Fibroblast of gingiva (primary cell): ENCODE measurements around the gene PRPF38A.

Source experiments
- DNase-seq: peaks from one replicate; pipeline ENCODE4 v3.0.0-alpha.2; 2011; ENCODE audit warnings: low read depth

Gene PRPF38A

DNA sequence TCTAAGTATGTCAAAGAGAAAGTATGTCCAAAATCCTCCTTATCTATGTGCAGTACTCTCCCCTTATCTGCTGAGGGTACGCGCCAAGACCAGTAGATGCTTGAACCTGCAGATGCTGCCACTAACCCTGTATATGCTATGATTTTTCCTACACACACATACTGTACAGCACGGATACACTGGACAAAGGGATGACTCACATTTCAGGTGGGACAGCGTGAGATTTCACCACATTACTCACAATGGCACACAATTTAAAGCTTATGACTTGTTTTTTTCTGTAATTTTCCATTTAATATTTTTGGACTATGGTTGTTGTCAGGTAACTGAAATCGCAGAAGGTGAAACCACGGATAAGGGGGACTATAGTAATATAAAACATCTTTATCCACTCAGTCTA lies 4.3 kb upstream of the PRPF38A start:
- DNase-seq, result no peak

GRCh38 chr1:52402860-52403240 lies 1.6 kb upstream of the PRPF38A start:
- no peak for DNase-seq

- peak; percentile 72 for DNase-seq
These were observed 761 bp upstream of the PRPF38A start for GRCh38 chr1:52403566-52404115.

GRCh38 chr1:52404975-52405338 lies 555 bp downstream of the PRPF38A start:
- DNase-seq, result no peak

- peak; percentile 3 for DNase-seq
These were observed 9.1 kb downstream of the PRPF38A start for GRCh38 chr1:52413410-52413989.

DNA sequence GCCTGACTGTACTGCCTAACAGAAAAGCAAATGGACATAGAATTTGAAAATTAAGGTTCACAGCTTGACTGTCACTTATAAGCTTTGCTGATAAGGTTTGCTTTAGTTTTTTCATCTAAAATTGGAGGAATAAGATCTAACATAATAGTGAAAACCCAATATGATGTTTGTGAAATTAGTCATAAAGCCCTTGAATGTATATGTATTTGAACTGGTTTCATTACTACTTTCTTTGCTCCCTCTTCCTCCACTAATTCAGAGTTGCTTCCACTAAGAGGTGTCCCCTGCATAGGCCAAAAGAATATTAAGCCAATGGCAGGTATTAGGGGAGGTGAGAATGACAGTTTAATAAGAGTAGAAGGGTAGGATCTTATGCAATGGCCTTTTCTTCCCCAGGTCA lies 10.5 kb downstream of the PRPF38A start:
- no peak for DNase-seq

DNA sequence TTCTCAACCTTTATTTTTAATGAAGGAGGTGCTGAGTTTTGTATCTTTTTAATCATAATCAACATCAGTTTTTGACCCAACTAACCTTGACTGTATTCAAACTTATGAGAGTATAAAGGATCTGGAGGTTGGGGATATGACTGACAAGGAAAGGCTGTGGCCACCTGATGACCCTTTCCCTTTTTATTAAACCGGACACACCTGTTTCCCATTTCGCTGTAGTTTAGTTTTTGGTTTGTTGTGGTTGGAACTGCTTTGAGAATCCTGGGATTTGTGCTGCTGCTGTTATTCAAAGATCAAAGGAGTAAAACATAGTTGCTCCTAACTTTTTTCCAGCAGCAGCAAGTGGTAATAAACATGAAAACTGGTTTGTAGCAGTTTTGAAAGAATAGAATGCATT lies 12.4 kb downstream of the PRPF38A start:
- DNase-seq, result no peak

DNA sequence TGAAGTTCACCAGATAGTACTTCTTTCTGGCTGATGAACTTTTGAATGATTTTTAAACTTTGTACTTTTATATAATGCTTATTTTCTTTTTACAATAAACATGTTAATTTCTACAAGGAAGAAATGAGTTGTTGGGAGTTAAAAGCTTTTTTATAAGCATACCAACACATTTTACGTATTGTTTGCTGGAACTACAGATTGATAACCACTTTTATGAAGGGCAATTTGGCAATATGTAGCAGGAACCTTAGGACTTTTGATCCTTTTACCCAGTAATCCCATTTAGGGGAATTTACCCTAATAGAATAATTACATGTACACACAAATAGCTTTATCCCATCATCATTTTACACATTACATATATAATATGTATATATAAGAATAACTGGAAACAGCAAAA lies 16.3 kb downstream of the PRPF38A start:
- no peak for DNase-seq

DNA sequence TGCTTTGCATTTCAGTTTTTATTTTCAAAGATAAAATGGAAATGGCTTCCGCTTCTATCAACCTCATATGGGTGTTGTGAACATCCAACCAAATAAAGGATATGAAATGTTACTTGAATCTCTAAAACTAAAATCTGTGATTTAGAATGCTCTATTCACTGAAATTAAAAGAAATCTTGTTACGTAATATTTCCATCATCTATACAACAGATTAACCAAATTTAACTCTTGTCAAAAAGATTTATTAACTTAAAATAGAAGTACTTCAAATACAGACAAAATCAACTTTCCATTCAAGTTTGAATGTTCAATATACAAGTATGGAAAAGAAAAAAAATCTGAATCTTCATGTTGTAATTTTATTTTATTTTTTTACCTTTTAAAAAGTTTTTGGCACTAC lies 18.7 kb downstream of the PRPF38A start:
- DNase-seq, result no peak

GRCh38 chr1:52423771-52424170 lies 19.4 kb downstream of the PRPF38A start:
- no peak for DNase-seq

- no peak for DNase-seq
These were observed 19.8 kb downstream of the PRPF38A start for GRCh38 chr1:52424231-52424636.

DNA sequence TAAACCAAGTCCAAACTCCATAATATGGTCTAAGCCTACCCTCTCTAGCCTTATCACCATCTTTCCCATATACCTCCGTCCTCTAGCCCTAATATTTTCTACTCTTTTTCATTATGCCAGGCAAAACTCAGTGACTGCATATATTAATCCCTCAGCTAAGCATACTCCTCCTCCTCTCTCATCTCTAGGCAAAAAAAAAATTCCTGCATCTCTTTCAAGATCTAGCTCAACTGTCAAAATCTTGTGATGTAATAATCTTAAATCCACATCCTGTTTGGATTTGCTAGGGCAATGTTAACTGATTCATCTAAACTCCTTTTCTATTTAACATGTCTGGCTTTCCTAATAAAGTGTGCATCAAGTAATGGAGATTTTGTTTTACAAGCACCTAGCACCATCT lies 20.4 kb downstream of the PRPF38A start:
- no peak for DNase-seq

DNA sequence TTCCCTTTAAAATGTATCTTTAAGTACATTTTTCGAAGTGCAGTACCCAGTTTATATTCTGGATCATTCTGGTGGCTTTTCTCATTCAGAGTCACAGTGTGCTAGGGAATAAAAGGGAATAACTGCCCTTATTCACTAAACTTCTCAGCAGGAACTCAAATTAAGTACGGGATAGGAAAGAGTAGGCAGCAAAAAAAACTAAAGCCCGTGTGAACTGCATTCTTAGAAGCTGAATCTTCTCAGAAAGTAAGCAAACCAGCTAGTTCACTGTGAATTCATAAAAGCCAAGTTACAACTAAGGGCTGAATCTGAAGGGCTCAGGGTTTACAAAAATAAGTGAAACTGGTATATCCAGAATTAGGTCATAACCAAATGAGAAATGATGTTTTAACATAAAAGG lies 22.0 kb downstream of the PRPF38A start:
- DNase-seq, result no peak

DNA sequence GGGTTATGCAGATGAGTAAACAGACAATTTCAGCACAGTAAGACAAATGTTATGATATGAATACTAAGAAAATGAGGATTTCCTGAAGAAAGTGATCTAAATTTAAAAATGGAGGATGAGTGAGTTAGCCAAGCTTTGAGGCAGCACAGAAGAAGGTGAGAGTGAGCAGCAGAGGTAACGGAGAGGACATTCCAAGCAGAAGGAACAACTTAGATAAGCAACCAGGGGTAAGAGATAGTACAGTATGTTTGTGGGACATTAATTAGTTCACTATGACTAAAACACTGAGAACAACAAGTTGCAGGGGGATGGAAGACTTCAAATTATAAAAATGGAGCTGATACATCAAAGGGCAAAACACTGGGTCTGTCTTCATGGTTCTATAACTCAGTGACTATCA lies 22.8 kb downstream of the PRPF38A start:
- DNase-seq, result no peak

GRCh38 chr1:52432807-52433206 lies 28.4 kb downstream of the PRPF38A start:
- no peak for DNase-seq

DNA sequence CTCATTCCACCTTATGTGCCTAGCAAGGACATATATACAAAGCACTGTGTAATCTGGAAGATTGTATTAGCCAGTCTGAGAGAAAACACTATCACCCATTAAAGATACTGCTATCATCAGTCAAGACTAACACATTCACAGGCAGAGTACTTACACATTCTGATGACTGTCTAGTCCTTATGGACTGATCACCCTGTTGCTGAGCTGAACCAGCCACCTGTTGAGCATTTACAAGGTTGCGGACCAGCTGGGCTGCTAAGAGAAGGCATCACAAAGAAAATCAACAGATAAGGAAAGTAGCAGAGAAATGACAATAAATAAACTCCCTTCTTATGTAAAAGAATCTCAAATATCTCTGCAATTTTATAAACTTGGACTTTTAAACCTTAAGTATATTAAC lies 30.8 kb downstream of the PRPF38A start:
- no peak for DNase-seq

DNA sequence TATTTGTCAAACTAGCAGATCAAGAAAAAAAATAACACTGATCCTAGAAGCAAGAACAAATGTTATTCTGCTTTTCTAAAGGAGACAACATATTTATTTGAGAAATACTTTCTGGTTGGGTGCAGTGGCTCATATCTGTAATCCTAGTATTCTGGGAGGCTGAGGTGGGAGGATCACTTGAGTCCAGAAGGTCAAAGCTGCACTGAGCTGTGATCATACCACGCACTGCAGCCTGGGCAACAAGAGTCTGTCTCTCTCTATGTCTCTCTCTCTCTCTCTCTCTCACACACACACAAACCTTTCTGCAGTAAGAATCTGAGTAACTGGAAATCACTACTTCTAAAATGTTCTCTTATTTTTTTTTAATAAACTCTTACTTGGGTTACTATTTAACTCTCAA lies 31.2 kb downstream of the PRPF38A start:
- DNase-seq, result no peak

DNA sequence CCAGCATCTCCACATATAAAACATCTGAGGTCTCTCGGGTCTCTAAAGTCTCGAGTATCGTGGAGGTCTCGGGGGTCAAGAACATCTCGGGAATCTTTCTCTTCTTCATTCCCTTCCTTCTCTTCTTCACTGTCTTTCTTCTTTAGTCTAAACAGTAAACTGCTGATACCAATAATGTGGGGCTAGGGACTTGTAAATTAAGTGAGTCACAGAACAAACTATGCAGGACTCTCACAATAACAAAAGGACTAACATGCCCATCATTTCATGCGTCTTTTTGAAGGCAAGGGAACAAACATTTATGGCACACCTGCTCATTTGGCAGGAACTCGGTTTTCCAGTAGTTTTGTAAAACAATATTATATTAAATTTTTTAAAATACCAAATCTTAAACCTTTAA lies 32.4 kb downstream of the PRPF38A start:
- DNase-seq, result no peak

- no peak for DNase-seq
These were observed 35.6 kb downstream of the PRPF38A start for GRCh38 chr1:52439976-52440375.

DNA sequence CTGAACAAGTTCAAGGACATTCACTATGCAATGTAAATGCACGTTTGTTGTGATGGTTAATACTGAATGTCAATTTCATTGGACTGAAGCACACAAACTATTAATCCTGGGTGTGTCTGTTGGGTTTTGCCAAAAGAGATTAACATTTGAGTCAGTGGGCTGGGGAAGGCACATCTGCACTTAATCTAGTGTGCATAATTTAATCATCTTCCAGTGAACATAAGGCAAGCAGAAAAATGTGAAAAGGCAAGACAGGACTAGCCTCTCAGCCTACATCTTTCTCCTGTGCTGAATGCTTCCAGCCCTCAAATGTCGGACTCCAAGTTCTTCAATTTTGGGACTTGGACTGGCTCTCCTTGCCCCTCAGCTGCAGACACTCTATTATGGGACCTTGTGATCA lies 40.1 kb downstream of the PRPF38A start:
- DNase-seq, result no peak

GRCh38 chr1:52454127-52454526 lies 49.7 kb downstream of the PRPF38A start:
- DNase-seq, result no peak

DNA sequence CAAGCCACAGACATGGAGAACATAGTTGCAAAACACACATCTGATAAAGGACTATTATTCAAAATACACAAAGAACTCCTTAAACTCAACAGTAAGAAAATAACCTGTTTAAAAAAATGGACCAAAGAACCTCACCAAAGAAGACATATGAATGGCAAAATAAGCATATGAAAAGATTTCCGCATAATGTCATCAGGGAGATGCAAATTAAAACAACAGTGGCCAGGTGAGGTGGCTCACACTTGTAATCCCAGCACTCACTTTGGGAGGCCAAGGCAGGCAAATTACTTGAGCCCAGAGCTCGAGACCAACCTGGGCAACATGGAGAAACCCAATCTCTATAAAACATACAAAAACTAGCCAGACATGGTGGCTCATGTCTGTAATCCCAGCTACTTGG lies 50.4 kb downstream of the PRPF38A start:
- DNase-seq, result no peak

- no peak for DNase-seq
These were observed 51.3 kb downstream of the PRPF38A start for GRCh38 chr1:52455686-52456085.

GRCh38 chr1:52460694-52461093 lies 56.3 kb downstream of the PRPF38A start:
- DNase-seq, result peak; percentile 45

DNA sequence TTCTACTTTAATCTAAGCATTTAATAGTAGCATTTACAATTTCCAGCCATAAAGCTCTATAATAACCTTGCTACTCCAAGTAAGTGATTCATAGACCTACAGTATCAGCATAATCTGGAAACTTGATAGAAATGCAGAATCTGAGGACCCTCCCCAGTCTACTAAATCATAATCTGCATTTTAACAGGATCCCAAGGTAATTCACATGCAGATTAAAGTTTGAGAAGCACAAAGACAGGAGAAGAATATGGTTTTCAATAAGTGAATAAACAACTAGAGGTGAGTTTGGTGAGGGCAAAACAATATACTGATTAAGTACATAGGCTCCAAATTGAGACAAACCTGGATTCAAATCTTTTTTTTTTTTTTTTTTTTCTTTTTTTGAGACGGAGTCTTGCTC lies 57.4 kb downstream of the PRPF38A start:
- DNase-seq, result no peak
